GM23338 (cell line): ENCODE measurements around the gene MYD88. TPM values are rescaled to one million over a fixed set of nuclear protein-coding genes. Genes with fewer than 3 reads are reported as not detected.

Experiments
- ATAC-seq: fragments of 200-7000 bp; cut with Tn5 transposase; 3 replicates; pipeline ENCODE4 v1.9.1; 2020
- DNase-seq: peaks from one replicate; pipeline ENCODE4 v3.0.0-alpha.2; 2015; ENCODE audit warnings: low spot score
- H2AFZ ChIP-seq: fragments of 200-600 bp; sonication (generic); 2 replicates; pipeline ENCODE4 v1.8.0; 2016; ENCODE audit warnings: antibody characterized with exemption, mild to moderate bottlenecking, moderate library complexity
- H3F3A ChIP-seq: fragments of 200-600 bp; sonication (generic); replicated peaks from 2 replicates; pipeline ENCODE4 v1.8.0; 2017; ENCODE audit warnings: antibody characterized with exemption, mixed run types, low read depth
- H3K27ac ChIP-seq: fragments of 200-600 bp; sonication (generic); 2 replicates; pipeline ENCODE4 v1.6.1; 2016; ENCODE audit warnings: low read depth
- H3K27me3 ChIP-seq: fragments of 200-600 bp; sonication (generic); 2 replicates; pipeline ENCODE4 v1.8.0; 2016; ENCODE audit warnings: mild to moderate bottlenecking, mixed run types, moderate library complexity; ENCODE audit not compliant: insufficient read depth
- H3K36me3 ChIP-seq: fragments of 200-600 bp; sonication (generic); 2 replicates; pipeline ENCODE4 v1.8.0; 2016; ENCODE audit warnings: mild to moderate bottlenecking; ENCODE audit not compliant: insufficient read depth
- H3K4me1 ChIP-seq: fragments of 200-600 bp; sonication (generic); 2 replicates; pipeline ENCODE4 v1.8.0; 2016; ENCODE audit warnings: mild to moderate bottlenecking, moderate library complexity; ENCODE audit not compliant: insufficient read depth
- H3K4me2 ChIP-seq: fragments of 200-600 bp; sonication (generic); 2 replicates; pipeline ENCODE4 v1.7.1; 2017; ENCODE audit warnings: mixed run types
- H3K4me3 ChIP-seq: fragments of 200-600 bp; sonication (generic); 2 replicates; pipeline ENCODE4 v1.6.1; 2016; ENCODE audit warnings: mixed run types
- H3K79me2 ChIP-seq: fragments of 200-600 bp; sonication (generic); replicated peaks from 2 replicates; pipeline ENCODE4 v1.8.0; 2017; ENCODE audit warnings: mild to moderate bottlenecking; ENCODE audit not compliant: insufficient read depth
- H3K9me2 ChIP-seq: fragments of 200-600 bp; sonication (generic); 2 replicates; pipeline ENCODE4 v1.8.0; 2017; ENCODE audit not compliant: insufficient read depth
- H4K20me1 ChIP-seq: fragments of 200-600 bp; sonication (generic); replicated peaks from 2 replicates; pipeline ENCODE4 v1.8.0; 2017; ENCODE audit warnings: mild to moderate bottlenecking; ENCODE audit not compliant: insufficient read depth
- H3K27ac Mint-ChIP-seq: 2 replicates; pipeline ENCODE4 v1.8.0; 2020; ENCODE audit warnings: inconsistent platforms, mild to moderate bottlenecking, moderate library complexity, mixed read lengths
- H3K27me3 Mint-ChIP-seq: 3 replicates; pipeline ENCODE4 v1.8.0; 2022; ENCODE audit warnings: low read depth, mild to moderate bottlenecking, moderate library complexity, mixed read lengths, inconsistent platforms; ENCODE audit not compliant: insufficient read depth, poor library complexity
- H3K36me3 Mint-ChIP-seq: 3 replicates; pipeline ENCODE4 v1.8.0; 2021; ENCODE audit warnings: low read depth, mild to moderate bottlenecking, inconsistent platforms, moderate library complexity, mixed read lengths
- H3K4me1 Mint-ChIP-seq: 3 replicates; pipeline ENCODE4 v1.8.0; 2020; ENCODE audit warnings: mild to moderate bottlenecking, inconsistent platforms, mixed read lengths
- H3K4me3 Mint-ChIP-seq: 3 replicates; pipeline ENCODE4 v1.8.0; 2021; ENCODE audit warnings: moderate library complexity, mild to moderate bottlenecking, inconsistent platforms, mixed read lengths
- H3K9me3 Mint-ChIP-seq: 3 replicates; pipeline ENCODE4 v1.8.0; 2020; ENCODE audit warnings: moderate library complexity, mild to moderate bottlenecking, inconsistent platforms, mixed read lengths
- CREB1 ChIP-seq: fragments of 250-450 bp; sonication (Bioruptor Pico); IDR thresholded peaks from 2 replicates; pipeline ENCODE4 v1.5.0; 2020; ENCODE audit warnings: low read depth, mild to moderate bottlenecking, moderate library complexity
- CTCF ChIP-seq, 2 experiments: fragments of 200-600 bp in 1 of 2; sonication (generic) in 1 of 2; conservative IDR thresholded peaks; 2 replicates each; pipeline versions ENCODE4 v1.5.1 to v1.6.1; 2016 to 2017; ENCODE audit warnings: antibody characterized with exemption in 2 of 2, low read depth in 2 of 2, mild to moderate bottlenecking in 2 of 2, moderate library complexity in 1 of 2
- ETS1 ChIP-seq: IDR thresholded peaks from 2 replicates; pipeline ENCODE4 v1.6.1; 2016; ENCODE audit warnings: antibody characterized with exemption
- EZH2 ChIP-seq: fragments of 200-600 bp; sonication (generic); IDR thresholded peaks from one replicate; pipeline ENCODE4 v1.8.0; 2017; ENCODE audit warnings: antibody characterized with exemption, mild to moderate bottlenecking, low read depth; ENCODE audit not compliant: unreplicated experiment
- EZH2phosphoT487 ChIP-seq: fragments of 200-600 bp; sonication (generic); IDR thresholded peaks from one replicate; pipeline ENCODE4 v1.8.1; 2018; ENCODE audit warnings: antibody characterized with exemption; ENCODE audit not compliant: unreplicated experiment
- JUNB ChIP-seq: IDR thresholded peaks from one replicate; pipeline ENCODE4 v1.6.1; 2016; ENCODE audit warnings: antibody characterized with exemption; ENCODE audit not compliant: unreplicated experiment
- POLR2AphosphoS5 ChIP-seq: IDR thresholded peaks from 2 replicates; pipeline ENCODE4 v1.6.1; 2016; ENCODE audit warnings: antibody characterized with exemption, low read depth
- REST ChIP-seq: IDR thresholded peaks from one replicate; pipeline ENCODE4 v1.6.1; 2018; ENCODE audit warnings: antibody characterized with exemption; ENCODE audit not compliant: unreplicated experiment
- ZNF114 ChIP-seq: fragments of 250-450 bp; sonication (Bioruptor Pico); IDR thresholded peaks from 2 replicates; pipeline ENCODE4 v1.5.0; 2020; ENCODE audit warnings: mild to moderate bottlenecking, moderate library complexity
- ZNF462 ChIP-seq: fragments of 250-450 bp; sonication (Bioruptor Pico); IDR thresholded peaks from 2 replicates; pipeline ENCODE4 v1.5.0; 2020; ENCODE audit warnings: mild to moderate bottlenecking, moderate library complexity
- polyA plus RNA-seq: library from polyadenylated mRNA; unstranded; fragments of >200 nt; fragmentation: Nextera tagmentation; extraction: Ambion mirVana; gene quantifications from 2 replicates; pipeline ENCODE4 v1.2.1, GENCODE V29; 2016
- total RNA-seq: library from RNA; depleted of rRNA; stranded (reverse); fragments of >200 nt; shearing (Covaris generic); gene quantifications from 2 replicates; pipeline ENCODE4 v1.2.3, GENCODE V29; 2014

The MYD88 gene
- total and polyA plus RNA-seq, 2 experiments from 2014 or later = 15.5 to 26.0 TPM

GRCh38 chr3:38168151-38169026 lies 29.9 kb downstream of the MYD88 start:
- Mint-ChIP-seq H3K4me3 (no peak overlapping the region), H3K4me1 (peaks cover 29% of the 10 kb centered on the region), H3K27ac (no peak overlapping the region), H3K9me3 (0 out of 3 replicates have a peak, but pooled peaks cover 2% of the 10 kb centered on the region), H3K27me3 (peaks cover 16% of the 10 kb centered on the region), H3K36me3 (0 out of 3 replicates have a peak, but pooled peaks cover 4% of the 10 kb centered on the region)
- no peaks in the 10 kb centered on the region for H3K36me3 ChIP-seq
- H3K79me2 ChIP-seq = peaks cover 78% of the 10 kb centered on the region
- no peak overlapping the region for H2AFZ ChIP-seq
- H3K27ac ChIP-seq = no peak overlapping the region
- no peaks in the 10 kb centered on the region for H3K27me3 ChIP-seq
- H4K20me1 ChIP-seq = peaks cover 56% of the 10 kb centered on the region
- TF ChIP-seq POLR2AphosphoS5 (no peak), ETS1 (no peak), CREB1 (CRISPR knock-in tag) (no peak), ZNF462 (CRISPR knock-in tag) (no peak), ZNF114 (no peak), EZH2 (no peak), EZH2phosphoT487 (no peak), JUNB (no peak), CTCF (conservative IDR thresholded peaks at IDR 0.05; ENCODE audit: low read depth in 2 of 2) (no peak), REST (no peak)
- DNase-seq (no peak), ATAC-seq (no peak)
- H3K4me2 ChIP-seq = no peak overlapping the region
- H3K9me2 ChIP-seq = no peaks in the 10 kb centered on the region
- peaks cover 21% of the 10 kb centered on the region for H3K4me1 ChIP-seq
- no peaks in the 10 kb centered on the region for H3F3A ChIP-seq
- H3K4me3 ChIP-seq = no peak overlapping the region
